Sciatic nerve (tissue), 2 donors: ENCODE results near the gene JPT2. TPM values are rescaled to one million over a fixed set of nuclear protein-coding genes. Genes with fewer than 3 reads are reported as not detected.

Experiments
- ATAC-seq: fragments of 200-7000 bp; cut with Tn5 transposase; one replicate; pipeline ENCODE4 v1.9.1; 2020; ENCODE audit warnings: mild to moderate bottlenecking, moderate library complexity
- DNase-seq: peaks from one replicate; pipeline ENCODE4 v3.0.0-alpha.2; 2020; ENCODE audit warnings: low spot score
- intact Hi-C: fragments of 100-400 bp; cut with DNase I; formaldehyde crosslinking; loops from one replicate; pipeline ENCODE4 v1.14.2; 2022
- microRNA-seq: library from miRNA; unstranded; fragments of <30 nt; microRNA quantifications from one replicate; pipeline ENCODE4 v1.2.0, GENCODE V29; 2020
- total RNA-seq: library from RNA; stranded (reverse); fragmentation: NEBNext Ultra II Directional; extraction: Animal tissue kit (Norgen Biotek cat#: 25700); gene quantifications from one replicate; pipeline ENCODE4 v1.2.1, GENCODE V29; 2021
- donor health status: DM: no; HTN: no; CAD: no.
- donor health status: DM: no; HTN: no; CAD: no.

The JPT2 gene
- total RNA-seq, 1 donor from 2014 or later, result 26.0 TPM

DNA sequence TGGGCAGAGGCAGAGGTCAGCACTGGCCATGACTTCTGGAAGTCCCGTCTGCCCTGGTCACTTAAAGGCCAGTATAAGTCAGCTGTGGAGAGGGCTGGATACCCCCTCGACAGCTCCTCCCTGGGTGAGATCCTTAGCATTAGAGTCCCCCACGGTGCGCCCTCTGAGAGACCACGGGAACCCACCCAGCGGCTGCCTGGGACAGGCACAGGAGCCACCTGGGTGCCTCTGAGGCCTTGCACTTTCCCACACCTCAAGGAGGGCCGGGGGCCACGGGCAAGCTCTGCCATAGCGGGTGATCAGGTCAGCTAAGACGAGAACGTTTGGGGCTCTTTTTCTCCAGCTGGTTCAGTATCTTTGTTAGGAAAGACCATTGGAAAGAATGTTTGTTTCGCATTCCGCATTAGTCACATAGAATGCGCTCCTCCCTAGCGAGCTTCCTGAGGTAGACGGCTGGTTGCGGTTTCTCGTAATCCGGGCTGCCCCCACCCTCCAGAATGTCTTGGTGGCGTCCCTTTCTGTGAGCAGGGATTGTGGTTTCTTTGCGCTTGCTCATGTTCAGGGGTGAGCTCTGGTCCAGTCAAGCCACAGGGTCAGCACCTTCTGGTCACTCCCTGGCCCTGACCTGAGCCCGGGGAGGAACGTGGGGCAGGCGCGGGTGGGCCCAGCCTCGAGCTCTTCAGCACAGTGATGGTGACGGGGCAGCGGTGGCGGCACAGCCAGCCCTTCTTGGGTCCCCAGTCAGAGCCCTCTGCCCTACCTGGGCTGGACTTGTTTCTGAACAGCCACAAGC lies 68.0 kb downstream of the JPT2 start:
- no peak for ATAC-seq
- peak; percentile 47 for DNase-seq
- intact Hi-C loops, result no loop called here

DNA sequence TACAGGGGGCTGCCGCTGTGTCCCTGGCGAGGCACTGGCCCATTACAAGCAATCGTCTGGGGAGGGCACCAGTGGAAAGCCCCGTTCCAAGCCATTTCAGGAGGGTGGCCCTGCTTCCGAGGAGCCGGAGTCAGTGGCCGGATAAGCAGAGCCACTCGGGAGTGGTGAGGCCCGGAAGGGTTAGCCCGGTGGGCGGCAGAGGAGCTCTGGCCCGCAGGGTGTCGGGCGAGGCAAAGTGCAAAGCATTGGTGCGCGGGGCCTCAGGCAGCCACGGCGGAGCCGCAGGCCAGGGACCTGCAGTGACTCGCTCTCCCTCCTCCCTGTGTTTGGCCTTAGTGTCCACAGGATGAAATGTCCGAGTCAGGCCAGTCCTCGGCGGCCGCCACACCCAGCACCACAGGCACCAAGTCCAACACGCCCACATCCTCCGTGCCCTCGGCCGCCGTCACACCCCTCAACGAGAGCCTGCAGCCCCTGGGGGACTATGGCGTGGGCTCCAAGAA lies 68.7 kb downstream of the JPT2 start:
- DNase-seq (peak; percentile 57), ATAC-seq (no peak)
- intact Hi-C loops, result no loop called here

DNA sequence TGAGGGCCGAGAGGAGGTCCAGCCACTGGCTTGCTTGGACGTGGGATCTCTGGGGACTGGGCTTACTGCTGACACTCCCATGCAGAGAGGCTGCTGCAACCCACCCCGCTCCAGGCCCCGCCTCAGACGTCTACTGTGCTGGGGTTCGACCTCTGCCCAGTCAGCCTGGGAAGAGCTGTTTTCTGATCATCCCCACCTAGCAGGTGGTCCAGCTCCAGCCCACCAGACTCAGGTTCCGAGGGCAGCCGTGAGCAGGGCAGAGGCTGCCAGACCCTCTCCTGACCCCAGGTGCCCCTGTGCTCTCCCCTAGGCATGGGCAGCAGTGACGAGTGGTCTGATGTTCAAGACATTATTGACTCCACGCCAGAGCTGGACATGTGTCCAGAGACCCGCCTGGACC lies 69.9 kb downstream of the JPT2 start:
- DNase-seq, result peak; percentile 46
- intact Hi-C loops, result no loop called here
- ATAC-seq, result no peak

DNA sequence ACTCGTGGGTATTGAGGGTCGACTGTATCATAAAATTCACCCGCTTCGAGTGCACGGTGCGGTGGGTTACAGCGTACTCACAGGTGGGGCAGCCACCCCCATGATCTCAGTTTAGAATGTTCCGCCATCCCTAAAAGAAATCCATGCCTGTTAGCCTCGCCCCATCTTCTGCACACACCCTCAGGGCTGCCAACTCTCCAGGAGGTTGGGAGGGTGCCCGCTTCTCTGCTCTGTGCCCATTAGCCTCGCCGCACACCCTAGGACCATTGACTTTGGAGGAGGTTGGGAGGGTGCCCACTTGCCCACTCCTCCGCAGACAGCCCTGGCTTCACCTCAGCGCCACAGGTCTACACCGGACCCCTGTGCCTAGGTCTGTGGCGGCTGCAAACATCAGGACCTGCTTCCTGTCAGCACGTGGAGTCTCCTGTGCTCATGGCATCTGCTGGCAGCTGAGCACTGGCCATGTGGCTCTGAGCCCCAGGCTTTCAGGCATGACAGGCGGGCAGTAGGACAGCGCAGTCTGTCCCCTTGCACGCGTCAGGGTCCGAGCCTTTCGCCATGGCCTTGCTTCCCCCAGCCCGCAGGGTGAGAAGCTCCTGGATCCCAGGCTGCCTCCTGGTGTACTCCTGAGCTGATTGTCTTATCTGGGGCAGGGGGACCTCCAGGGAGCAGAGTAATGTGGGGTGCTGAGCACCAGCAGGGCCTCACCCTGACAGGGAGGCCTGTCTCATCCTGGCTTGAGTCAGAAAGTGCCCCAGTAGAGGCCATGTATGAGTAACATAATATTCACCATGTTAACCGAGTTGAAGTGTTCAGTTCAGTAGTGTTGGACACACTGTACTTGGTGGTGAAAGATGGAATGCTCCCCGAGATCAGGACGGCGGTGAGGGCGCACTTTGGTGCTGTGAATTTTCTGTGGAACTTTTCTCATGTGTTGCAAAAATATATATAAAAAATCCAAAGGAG lies 71.4 kb downstream of the JPT2 start:
- peak; percentile 8 for ATAC-seq
- intact Hi-C loops, result no loop called here
- peak; percentile 45 for DNase-seq

Small RNA genes lying within 50 kb of the gene (microRNA-seq; reads per million reads assigned to microRNA genes)
- not detected for gene MIR3177

Other genes with a start within 250 kb of the JPT2 start
- not detected for gene PERCC1, start 247.2 kb upstream of the JPT2 start, total RNA-seq
- 3.3 TPM for gene CCDC154, start 233.7 kb upstream of the JPT2 start, total RNA-seq
- gene CLCN7, start 203.3 kb upstream of the JPT2 start, total RNA-seq, result 67.0 TPM
- gene PTX4, start 189.3 kb upstream of the JPT2 start, total RNA-seq, result not detected
- gene TELO2, start 184.9 kb upstream of the JPT2 start, total RNA-seq, result 27.9 TPM
- 20.4 TPM for gene TMEM204, start 144.6 kb upstream of the JPT2 start, total RNA-seq
- 29.2 TPM for gene IFT140, start 66.2 kb upstream of the JPT2 start, total RNA-seq
- gene CRAMP1, start 65.9 kb upstream of the JPT2 start, total RNA-seq, result 26.1 TPM
- 93.3 TPM for gene MAPK8IP3, start 27.9 kb downstream of the JPT2 start, total RNA-seq
- gene NME3, start 93.3 kb downstream of the JPT2 start, total RNA-seq, result 50.1 TPM
- gene EME2, start 94.5 kb downstream of the JPT2 start, total RNA-seq, result 15.3 TPM
- gene MRPS34, start 94.9 kb downstream of the JPT2 start, total RNA-seq, result 42.7 TPM
- 35.3 TPM for gene SPSB3, start 104.3 kb downstream of the JPT2 start, total RNA-seq
- gene NUBP2, start 104.7 kb downstream of the JPT2 start, total RNA-seq, result 28.0 TPM
- 0.22 TPM for gene IGFALS, start 115.4 kb downstream of the JPT2 start, total RNA-seq
- gene HAGH, start 148.5 kb downstream of the JPT2 start, total RNA-seq, result 73.4 TPM
- 13.8 TPM for gene FAHD1, start 148.9 kb downstream of the JPT2 start, total RNA-seq
- gene MEIOB, start 193.9 kb downstream of the JPT2 start, total RNA-seq, result not detected
- gene HS3ST6, start 240.1 kb downstream of the JPT2 start, total RNA-seq, result not detected